ENCODE measurements around the gene MUC6.

DNA sequence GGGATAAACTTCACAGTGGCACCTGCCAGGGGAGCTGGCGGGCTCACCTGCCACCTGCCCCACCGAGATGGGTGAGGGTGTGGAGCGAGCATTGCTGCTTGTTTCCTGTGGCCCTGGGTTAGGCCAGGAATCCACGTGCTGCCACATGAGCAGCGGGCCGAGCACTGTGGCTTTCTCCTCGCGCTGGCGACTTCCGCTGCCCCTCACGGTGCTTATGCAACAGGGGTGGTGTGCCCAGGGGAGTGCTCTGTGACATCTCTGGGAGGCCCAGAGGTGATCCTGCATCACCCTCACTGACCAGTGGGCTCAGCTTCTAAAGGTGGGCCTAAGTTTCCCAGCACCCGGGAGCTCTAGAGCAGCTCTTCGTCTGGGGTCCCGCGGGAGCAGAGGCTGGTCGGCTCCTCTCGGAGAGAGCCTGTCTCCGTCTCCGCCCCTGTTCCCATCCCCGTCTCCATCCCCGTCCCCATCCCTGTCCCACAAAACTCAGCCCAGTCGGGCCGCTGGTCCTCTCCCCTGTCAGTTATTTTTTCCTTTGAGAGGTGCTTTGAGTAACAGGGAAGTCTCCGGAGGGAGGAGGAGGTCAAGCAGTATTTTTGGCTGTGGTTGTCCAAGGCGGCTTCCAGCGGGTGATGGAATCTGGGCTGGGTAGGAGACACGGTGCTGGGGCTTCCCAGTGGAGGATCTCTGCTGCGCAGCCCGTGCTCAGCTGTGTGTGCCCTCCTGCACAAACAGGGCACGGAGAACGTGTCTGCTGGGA lies 68.3 kb downstream of the MUC6 start:
- TF ChIP-seq POLR2A (conservative IDR thresholded peaks at IDR 0.05) (no peak), SP1 (CRISPR knock-in tag; IDR thresholded peaks at IDR 0.05) (no peak), ARNT (IDR thresholded peaks at IDR 0.05) (no peak), TEAD4 (IDR thresholded peaks at IDR 0.05; ENCODE audit: low read length) (no peak), TEAD4 (CRISPR knock-in tag; IDR thresholded peaks at IDR 0.05; ENCODE audit: borderline replicate concordance) (no peak), LEF1 (IDR thresholded peaks at IDR 0.05) (no peak), ZFP36 (IDR thresholded peaks at IDR 0.05; ENCODE audit: low read depth, low read length, partially characterized antibody) (no peak), ZC3H4 (CRISPR knock-in tag; IDR thresholded peaks at IDR 0.05; ENCODE audit: borderline replicate concordance) (no peak), SRSF1 (IDR thresholded peaks at IDR 0.05; ENCODE audit: low read depth, low read length) (no peak), NR1H2 (CRISPR knock-in tag; IDR thresholded peaks at IDR 0.05) (no peak), CHD2 (IDR thresholded peaks at IDR 0.05; ENCODE audit: low read depth, low read length) (no peak)
- TF ChIP-seq, protein P1, sequence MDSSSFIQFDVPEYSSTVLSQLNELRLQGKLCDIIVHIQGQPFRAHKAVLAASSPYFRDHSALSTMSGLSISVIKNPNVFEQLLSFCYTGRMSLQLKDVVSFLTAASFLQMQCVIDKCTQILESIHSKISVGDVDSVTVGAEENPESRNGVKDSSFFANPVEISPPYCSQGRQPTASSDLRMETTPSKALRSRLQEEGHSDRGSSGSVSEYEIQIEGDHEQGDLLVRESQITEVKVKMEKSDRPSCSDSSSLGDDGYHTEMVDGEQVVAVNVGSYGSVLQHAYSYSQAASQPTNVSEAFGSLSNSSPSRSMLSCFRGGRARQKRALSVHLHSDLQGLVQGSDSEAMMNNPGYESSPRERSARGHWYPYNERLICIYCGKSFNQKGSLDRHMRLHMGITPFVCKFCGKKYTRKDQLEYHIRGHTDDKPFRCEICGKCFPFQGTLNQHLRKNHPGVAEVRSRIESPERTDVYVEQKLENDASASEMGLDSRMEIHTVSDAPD (CRISPR knock-in tag; IDR thresholded peaks at IDR 0.05): no peak
- TF ChIP-seq, protein P2, sequence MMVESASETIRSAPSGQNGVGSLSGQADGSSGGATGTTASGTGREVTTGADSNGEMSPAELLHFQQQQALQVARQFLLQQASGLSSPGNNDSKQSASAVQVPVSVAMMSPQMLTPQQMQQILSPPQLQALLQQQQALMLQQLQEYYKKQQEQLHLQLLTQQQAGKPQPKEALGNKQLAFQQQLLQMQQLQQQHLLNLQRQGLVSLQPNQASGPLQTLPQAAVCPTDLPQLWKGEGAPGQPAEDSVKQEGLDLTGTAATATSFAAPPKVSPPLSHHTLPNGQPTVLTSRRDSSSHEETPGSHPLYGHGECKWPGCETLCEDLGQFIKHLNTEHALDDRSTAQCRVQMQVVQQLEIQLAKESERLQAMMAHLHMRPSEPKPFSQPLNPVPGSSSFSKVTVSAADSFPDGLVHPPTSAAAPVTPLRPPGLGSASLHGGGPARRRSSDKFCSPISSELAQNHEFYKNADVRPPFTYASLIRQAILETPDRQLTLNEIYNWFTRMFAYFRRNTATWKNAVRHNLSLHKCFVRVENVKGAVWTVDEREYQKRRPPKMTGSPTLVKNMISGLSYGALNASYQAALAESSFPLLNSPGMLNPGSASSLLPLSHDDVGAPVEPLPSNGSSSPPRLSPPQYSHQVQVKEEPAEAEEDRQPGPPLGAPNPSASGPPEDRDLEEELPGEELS (CRISPR knock-in tag; IDR thresholded peaks at IDR 0.05; ENCODE audit: borderline replicate concordance): no peak
- TF ChIP-seq, protein P3, sequence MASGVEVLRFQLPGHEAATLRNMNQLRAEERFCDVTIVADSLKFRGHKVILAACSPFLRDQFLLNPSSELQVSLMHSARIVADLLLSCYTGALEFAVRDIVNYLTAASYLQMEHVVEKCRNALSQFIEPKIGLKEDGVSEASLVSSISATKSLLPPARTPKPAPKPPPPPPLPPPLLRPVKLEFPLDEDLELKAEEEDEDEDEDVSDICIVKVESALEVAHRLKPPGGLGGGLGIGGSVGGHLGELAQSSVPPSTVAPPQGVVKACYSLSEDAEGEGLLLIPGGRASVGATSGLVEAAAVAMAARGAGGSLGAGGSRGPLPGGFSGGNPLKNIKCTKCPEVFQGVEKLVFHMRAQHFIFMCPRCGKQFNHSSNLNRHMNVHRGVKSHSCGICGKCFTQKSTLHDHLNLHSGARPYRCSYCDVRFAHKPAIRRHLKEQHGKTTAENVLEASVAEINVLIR (CRISPR knock-in tag; IDR thresholded peaks at IDR 0.05): no peak
- TF ChIP-seq, protein P4, sequence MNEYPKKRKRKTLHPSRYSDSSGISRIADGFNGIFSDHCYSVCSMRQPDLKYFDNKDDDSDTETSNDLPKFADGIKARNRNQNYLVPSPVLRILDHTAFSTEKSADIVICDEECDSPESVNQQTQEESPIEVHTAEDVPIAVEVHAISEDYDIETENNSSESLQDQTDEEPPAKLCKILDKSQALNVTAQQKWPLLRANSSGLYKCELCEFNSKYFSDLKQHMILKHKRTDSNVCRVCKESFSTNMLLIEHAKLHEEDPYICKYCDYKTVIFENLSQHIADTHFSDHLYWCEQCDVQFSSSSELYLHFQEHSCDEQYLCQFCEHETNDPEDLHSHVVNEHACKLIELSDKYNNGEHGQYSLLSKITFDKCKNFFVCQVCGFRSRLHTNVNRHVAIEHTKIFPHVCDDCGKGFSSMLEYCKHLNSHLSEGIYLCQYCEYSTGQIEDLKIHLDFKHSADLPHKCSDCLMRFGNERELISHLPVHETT (CRISPR knock-in tag; conservative IDR thresholded peaks at IDR 0.05 in 1 of 2, IDR thresholded peaks at IDR 0.05 in 1 of 2): no peak

Data from K562 (cell line).